PC-9 (cell line): Measurements from ENCODE around the gene ZSCAN5B.

Experiments used
- EZH2 ChIP-seq: fragments of 200-600 bp; sonication (generic); IDR thresholded peaks from 2 replicates; pipeline ENCODE4 v1.8.0; 2017; ENCODE audit warnings: antibody characterized with exemption, low read depth
- TF ChIP-seq, protein P1 (sequence below): fragments of 200-600 bp; sonication (generic); conservative IDR thresholded peaks from 2 replicates; pipeline ENCODE4 v1.6.1; 2017; ENCODE audit warnings: mixed run types, antibody characterized with exemption, mild to moderate bottlenecking, moderate library complexity

DNA sequence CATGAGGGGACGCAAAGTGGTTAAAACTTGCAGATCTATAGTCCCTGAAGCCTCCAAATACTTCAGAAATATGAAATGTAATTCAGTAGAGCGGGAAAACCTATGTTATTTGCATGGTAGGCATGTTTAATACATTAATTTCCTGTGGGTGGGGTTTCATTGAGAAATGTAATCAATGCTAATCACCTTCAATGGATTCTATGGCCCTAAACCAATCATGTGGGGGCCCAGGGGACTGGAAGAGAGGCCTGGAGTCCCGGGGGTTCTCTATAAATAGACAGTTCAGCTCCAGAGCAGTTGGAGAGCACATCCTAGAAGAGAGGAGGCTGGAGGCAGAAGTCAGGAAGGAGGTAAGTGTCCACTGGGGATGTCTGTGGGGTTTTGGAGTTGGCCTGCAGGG is 4.4 kb upstream of the ZSCAN5B start, which contains the start of gene ZSCAN5C:
- TF ChIP-seq, protein P1, sequence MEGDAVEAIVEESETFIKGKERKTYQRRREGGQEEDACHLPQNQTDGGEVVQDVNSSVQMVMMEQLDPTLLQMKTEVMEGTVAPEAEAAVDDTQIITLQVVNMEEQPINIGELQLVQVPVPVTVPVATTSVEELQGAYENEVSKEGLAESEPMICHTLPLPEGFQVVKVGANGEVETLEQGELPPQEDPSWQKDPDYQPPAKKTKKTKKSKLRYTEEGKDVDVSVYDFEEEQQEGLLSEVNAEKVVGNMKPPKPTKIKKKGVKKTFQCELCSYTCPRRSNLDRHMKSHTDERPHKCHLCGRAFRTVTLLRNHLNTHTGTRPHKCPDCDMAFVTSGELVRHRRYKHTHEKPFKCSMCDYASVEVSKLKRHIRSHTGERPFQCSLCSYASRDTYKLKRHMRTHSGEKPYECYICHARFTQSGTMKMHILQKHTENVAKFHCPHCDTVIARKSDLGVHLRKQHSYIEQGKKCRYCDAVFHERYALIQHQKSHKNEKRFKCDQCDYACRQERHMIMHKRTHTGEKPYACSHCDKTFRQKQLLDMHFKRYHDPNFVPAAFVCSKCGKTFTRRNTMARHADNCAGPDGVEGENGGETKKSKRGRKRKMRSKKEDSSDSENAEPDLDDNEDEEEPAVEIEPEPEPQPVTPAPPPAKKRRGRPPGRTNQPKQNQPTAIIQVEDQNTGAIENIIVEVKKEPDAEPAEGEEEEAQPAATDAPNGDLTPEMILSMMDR: no peak
- no peak for TF ChIP-seq EZH2
